Ovary (tissue), 9 donors: ENCODE results near the gene JAKMIP3. TPM values are rescaled to one million over a fixed set of nuclear protein-coding genes. Genes with fewer than 3 reads are reported as not detected.

Source experiments
- DNase-seq, 5 donors: peaks; one replicate each; pipeline ENCODE4 v3.0.0-alpha.2; 2019 to 2020
- H3K27ac ChIP-seq, 2 donors: fragments of 200-600 bp; one replicate each; pipeline versions ENCODE4 v1.5.1 to v1.8.0; 2019 to 2022
- H3K27me3 ChIP-seq: fragments of 200-600 bp; one replicate; pipeline ENCODE4 v1.8.0; 2022
- H3K36me3 ChIP-seq: fragments of 200-600 bp; sonication (generic); one replicate; pipeline ENCODE4 v1.5.1; 2019
- H3K4me1 ChIP-seq: one replicate; pipeline ENCODE4 v1.8.1; 2013; ENCODE audit warnings: mild to moderate bottlenecking, moderate library complexity; ENCODE audit not compliant: insufficient read depth
- H3K4me3 ChIP-seq: fragments of 200-600 bp; sonication (generic); one replicate; pipeline ENCODE4 v1.5.1; 2017
- H3K9me3 ChIP-seq, 2 donors: fragments of 200-600 bp in 1 of 2; sonication (generic) in 1 of 2; one replicate each; pipeline versions ENCODE4 v1.5.1 to v1.8.1; 2013 to 2019; ENCODE audit warnings: mild to moderate bottlenecking in 1 of 2, moderate library complexity in 1 of 2
- EP300 ChIP-seq: sonication (generic); formaldehyde crosslinking; IDR thresholded peaks from one replicate; pipeline ENCODE4 v1.6.1; 2017; ENCODE audit warnings: antibody characterized with exemption
- POLR2A ChIP-seq: fragments of 450-650 bp; IDR thresholded peaks from one replicate; pipeline ENCODE4 v1.6.1; 2017; ENCODE audit warnings: antibody characterized with exemption, mild to moderate bottlenecking, moderate library complexity
- WGBS, 3 donors: extraction: QIAGEN DNeasy Blood & Tissue Kit in 1 of 3; methylation state at CpG; one replicate each; pipeline versions ENCODE4 v1.1.5 to v1.1.7; 2013 to 2017; 5-methylcytosine and 5-hydroxymethylcytosine counted together
- intact Hi-C, 4 donors: fragments of 100-400 bp; cut with DNase I; formaldehyde crosslinking; loops; one replicate each; pipeline versions ENCODE4 v1.11.0 to v1.15.1; 2022 to 2023
- polyA plus RNA-seq, 2 donors: library from polyadenylated mRNA; stranded (reverse); fragments of 200-250 nt in 1 of 2; fragments of 350-450 nt in 1 of 2; fragmentation: Illumina TruSeq in 1 of 2; extraction: RNeasy Lipid Tissue Mini Kit (QIAGEN cat#74804) in 1 of 2; gene quantifications; one replicate each; pipeline ENCODE4 v1.2.3, GENCODE V29; 2013 to 2014
- total RNA-seq, 7 donors: library from RNA; depleted of rRNA in 2 of 7; stranded (reverse); fragments of >200 nt in 2 of 7; fragmentation: NEBNext Ultra II Directional in 3 of 7; extraction: Animal tissue kit (Norgen Biotek cat#: 25700) in 3 of 7; gene quantifications; one replicate each; pipeline versions ENCODE4 v1.1.0 to v1.2.4, GENCODE V29; 2016 to 2023
- TF ChIP-seq, protein P1 (sequence below), 3 donors: fragments of 450-650 bp in 2 of 3; fragments of 200-600 bp in 1 of 3; IDR thresholded peaks; one replicate each; pipeline versions ENCODE4 v1.5.1 to v1.8.0; 2016 to 2022; ENCODE audit warnings: antibody characterized with exemption in 3 of 3, mild to moderate bottlenecking in 1 of 3
- donor health status: DM: no; HTN: no; CAD: no; lungs with moderate emphysema.
- donor health status: DM: no; HTN: no; CAD: no.
- donor health status: Bipolar disorder and iron deficiency.
- donor health status: DM: yes; HTN: yes; CAD: no.
- donor health status: DM: no; HTN: no; CAD: no.
- donor health status: DM: yes; HTN: yes; CAD: no.

The JAKMIP3 gene
- total and polyA plus RNA-seq, 9 donors = 0.48 to 2.5 (median 1.5) TPM

GRCh38 chr10:132103116-132103910 is 37.6 kb downstream of the JAKMIP3 start:
- H3K4me1 ChIP-seq = no peaks in the 10 kb centered on the region

GRCh38 chr10:132104062-132104461 is 38.3 kb downstream of the JAKMIP3 start:
- no peak for TF ChIP-seq EP300
- TF ChIP-seq, protein P1, sequence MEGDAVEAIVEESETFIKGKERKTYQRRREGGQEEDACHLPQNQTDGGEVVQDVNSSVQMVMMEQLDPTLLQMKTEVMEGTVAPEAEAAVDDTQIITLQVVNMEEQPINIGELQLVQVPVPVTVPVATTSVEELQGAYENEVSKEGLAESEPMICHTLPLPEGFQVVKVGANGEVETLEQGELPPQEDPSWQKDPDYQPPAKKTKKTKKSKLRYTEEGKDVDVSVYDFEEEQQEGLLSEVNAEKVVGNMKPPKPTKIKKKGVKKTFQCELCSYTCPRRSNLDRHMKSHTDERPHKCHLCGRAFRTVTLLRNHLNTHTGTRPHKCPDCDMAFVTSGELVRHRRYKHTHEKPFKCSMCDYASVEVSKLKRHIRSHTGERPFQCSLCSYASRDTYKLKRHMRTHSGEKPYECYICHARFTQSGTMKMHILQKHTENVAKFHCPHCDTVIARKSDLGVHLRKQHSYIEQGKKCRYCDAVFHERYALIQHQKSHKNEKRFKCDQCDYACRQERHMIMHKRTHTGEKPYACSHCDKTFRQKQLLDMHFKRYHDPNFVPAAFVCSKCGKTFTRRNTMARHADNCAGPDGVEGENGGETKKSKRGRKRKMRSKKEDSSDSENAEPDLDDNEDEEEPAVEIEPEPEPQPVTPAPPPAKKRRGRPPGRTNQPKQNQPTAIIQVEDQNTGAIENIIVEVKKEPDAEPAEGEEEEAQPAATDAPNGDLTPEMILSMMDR (IDR thresholded peaks at IDR 0.05) = no peak
- no peak for TF ChIP-seq POLR2A
- H3K36me3 ChIP-seq = no peaks in the 10 kb centered on the region
- no peak overlapping the region for H3K27ac ChIP-seq
- 85 to 91% (median 87%) methylated on average over 13 of the region's 13 CpGs for WGBS, 3 donors
- intact Hi-C loops = no loop called here
- no peak overlapping the region for H3K4me3 ChIP-seq
- no peaks in the 10 kb centered on the region for H3K27me3 ChIP-seq
- no peak for DNase-seq
- H3K9me3 ChIP-seq = no peaks in the 10 kb centered on the region
- H3K4me1 ChIP-seq = no peaks in the 10 kb centered on the region

More at GRCh38 chr10:132103116-132103910, 37.6 kb downstream of the JAKMIP3 start:
- no peaks in the 10 kb centered on the region for H3K36me3 ChIP-seq
- intact Hi-C loops = no loop called here
- no peaks in the 10 kb centered on the region for H3K27me3 ChIP-seq
- H3K9me3 ChIP-seq = no peaks in the 10 kb centered on the region
- H3K27ac ChIP-seq = no peak overlapping the region
- WGBS, 3 donors = 71 to 84% (median 81%) methylated on average over 7 of the region's 7 CpGs
- no peak for TF ChIP-seq POLR2A
- TF ChIP-seq, protein P1 (IDR thresholded peaks at IDR 0.05) = no peak
- no peak for TF ChIP-seq EP300
- H3K4me3 ChIP-seq = no peak overlapping the region
- no peak for DNase-seq

DNA sequence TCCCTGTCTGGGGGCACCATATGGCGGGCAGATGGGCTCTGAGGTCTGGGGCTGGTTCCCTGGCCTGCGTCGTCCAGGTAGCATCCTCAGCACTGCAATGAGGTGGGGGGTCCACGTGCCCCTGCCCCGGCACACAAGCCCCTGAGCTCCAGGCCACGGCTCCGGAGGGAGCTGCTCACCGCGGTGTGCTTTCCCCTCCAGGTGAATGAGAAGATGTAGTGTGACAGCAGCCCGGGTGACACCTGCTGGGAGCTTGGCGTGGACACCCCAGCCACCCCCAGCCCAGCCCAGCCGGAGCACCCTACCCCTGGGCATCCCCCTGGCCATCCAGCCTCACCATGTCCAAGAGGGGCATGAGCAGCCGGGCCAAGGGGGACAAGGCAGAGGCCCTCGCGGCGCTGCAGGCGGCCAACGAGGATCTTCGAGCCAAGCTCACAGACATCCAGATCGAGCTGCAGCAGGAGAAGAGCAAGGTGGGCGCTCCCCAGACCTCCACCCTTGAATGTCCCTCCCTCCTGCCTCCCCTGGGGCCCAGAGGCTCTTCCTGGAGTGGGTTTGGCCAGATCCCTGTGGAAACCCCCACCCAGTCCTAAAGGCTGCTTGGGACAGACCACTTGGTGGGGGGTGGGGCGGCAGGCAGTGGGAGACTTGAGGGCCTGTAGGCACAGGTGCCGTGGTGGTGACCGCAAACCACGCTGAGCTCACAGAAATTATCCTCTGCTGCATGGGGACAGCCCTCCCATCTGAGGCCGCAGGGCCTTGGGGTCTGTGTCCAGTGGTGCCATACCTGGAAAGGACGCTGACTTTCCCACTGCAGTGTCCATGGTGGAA is 38.9 kb downstream of the JAKMIP3 start:
- H3K27ac ChIP-seq = no peak overlapping the region
- no peak for DNase-seq
- TF ChIP-seq POLR2A (no peak), EP300 (no peak)
- TF ChIP-seq, protein P1 (IDR thresholded peaks at IDR 0.05) = no peak
- intact Hi-C loops = no loop called here
- H3K36me3 ChIP-seq = no peaks in the 10 kb centered on the region
- WGBS, 3 donors = 86 to 94% (median 91%) methylated on average over 27 of the region's 27 CpGs
- no peak overlapping the region for H3K4me3 ChIP-seq
- no peaks in the 10 kb centered on the region for H3K4me1 ChIP-seq
- H3K27me3 ChIP-seq = no peaks in the 10 kb centered on the region
- no peaks in the 10 kb centered on the region for H3K9me3 ChIP-seq

- Histone ChIP-seq H3K27me3 (no peaks in the 10 kb centered on the region), H3K36me3 (no peaks in the 10 kb centered on the region), H3K27ac (no peak overlapping the region), H3K4me1 (no peaks in the 10 kb centered on the region), H3K9me3 (no peaks in the 10 kb centered on the region), H3K4me3 (no peak overlapping the region)
- no peak for DNase-seq
- WGBS, 3 donors = 68 to 79% (median 68%) methylated on average over 14 of the region's 14 CpGs
- TF ChIP-seq, protein P1 (IDR thresholded peaks at IDR 0.05) = no peak
- intact Hi-C loops = no loop called here
Measured at GRCh38 chr10:132105302-132105995, 39.7 kb downstream of the JAKMIP3 start.
